Endothelial cell of umbilical vein (primary cell): ENCODE measurements around the gene TEX26. TPM values are rescaled to one million over a fixed set of nuclear protein-coding genes. Genes with fewer than 3 reads are reported as not detected.

Source experiments
- BruUV-seq: library from RNA; stranded (reverse); fragments of 400-500 nt; replicated peaks from 2 replicates; lab custom pipeline; 2021; lab: Mats Ljungman, UMichigan
- CTCF ChIA-PET: fragments of 300-600, 350-600 bp; sonication (Branson Sonifier 250); formaldehyde crosslinking; loops from one replicate; lab custom pipeline; 2021; ENCODE audit warnings: antibody characterized with exemption, inconsistent platforms; lab: Charles Lee
- POLR2A ChIA-PET: fragments of 300-600, 350-600 bp; sonication (Branson Sonifier 250); formaldehyde crosslinking; loops from one replicate; lab custom pipeline; 2021; ENCODE audit warnings: antibody characterized with exemption, inconsistent platforms; lab: Charles Lee
- DNase-seq: peaks from one replicate; pipeline ENCODE4 v3.0.0-alpha.2; 2011; ENCODE audit warnings: low read depth, low spot score
- FAIRE-seq: peaks from 2 replicates; lab custom pipeline; 2011; peaks lifted over from hg19 to GRCh38; lab: Jason Lieb, UNC
- H2AFZ ChIP-seq: 2 replicates; pipeline ENCODE4 v1.6.0; 2012; ENCODE audit warnings: low read depth, low read length, control low read depth, inconsistent platforms
- H3K27ac ChIP-seq: 2 replicates; pipeline ENCODE4 v1.5.1; 2011; ENCODE audit warnings: low read depth, mild to moderate bottlenecking, control low read depth, low read length, moderate library complexity; ENCODE audit not compliant: insufficient read depth
- H3K27me3 ChIP-seq, 2 experiments: 2 replicates each; pipeline versions ENCODE4 v1.6.0 to v1.6.1; 2011; ENCODE audit warnings: low read length in 2 of 2, mixed read lengths in 1 of 2; ENCODE audit not compliant: control insufficient read depth in 2 of 2, insufficient read depth in 2 of 2
- H3K36me3 ChIP-seq, 2 experiments: 2 replicates in 1 of 2; 3 replicates in 1 of 2; pipeline ENCODE4 v1.5.1; 2011; ENCODE audit warnings: low read length in 2 of 2, mild to moderate bottlenecking in 1 of 2, moderate library complexity in 1 of 2; ENCODE audit not compliant: control insufficient read depth in 2 of 2, insufficient read depth in 2 of 2; ENCODE audit errors: extremely low read depth in 1 of 2
- H3K4me1 ChIP-seq: 3 replicates; pipeline ENCODE4 v1.5.1; 2011; ENCODE audit warnings: mild to moderate bottlenecking, low read length; ENCODE audit not compliant: control insufficient read depth, insufficient read depth; ENCODE audit errors: extremely low read depth
- H3K4me2 ChIP-seq: 2 replicates; pipeline ENCODE4 v1.6.1; 2011; ENCODE audit warnings: low read length, control low read depth, mixed read lengths; ENCODE audit not compliant: insufficient read depth
- H3K4me3 ChIP-seq, 3 experiments: fragments of 200-600 bp in 1 of 3; sonication (generic), shearing (Covaris generic) in 1 of 3; replicated peaks in 1 of 3; 2 replicates each; pipeline ENCODE4 v1.5.1; 2011 to 2016; ENCODE audit warnings: control low read depth in 3 of 3, low read length in 3 of 3, mild to moderate bottlenecking in 2 of 3, inconsistent platforms in 1 of 3, low read depth in 1 of 3, moderate library complexity in 1 of 3; ENCODE audit not compliant: insufficient read depth in 1 of 3
- H3K79me2 ChIP-seq: 2 replicates; pipeline ENCODE4 v1.6.0; 2012; ENCODE audit warnings: low read length, inconsistent platforms; ENCODE audit not compliant: control insufficient read depth, insufficient read depth
- H3K9ac ChIP-seq: replicated peaks from 2 replicates; pipeline ENCODE3; 2011; ENCODE audit warnings: low read length, control low read depth; ENCODE audit not compliant: insufficient read depth; ENCODE audit errors: extremely low read depth
- H3K9me1 ChIP-seq: replicated peaks from 3 replicates; pipeline ENCODE4 v1.6.0; 2011; ENCODE audit warnings: mild to moderate bottlenecking, low read length; ENCODE audit not compliant: control insufficient read depth, insufficient read depth; ENCODE audit errors: extremely low read depth
- H3K9me3 ChIP-seq: replicated peaks from 2 replicates; pipeline ENCODE4 v1.5.1; 2012; ENCODE audit warnings: low read length, inconsistent platforms; ENCODE audit not compliant: control insufficient read depth, insufficient read depth
- H4K20me1 ChIP-seq: replicated peaks from 2 replicates; pipeline ENCODE3; 2011; ENCODE audit warnings: mild to moderate bottlenecking, low read length; ENCODE audit not compliant: control insufficient read depth, insufficient read depth; ENCODE audit errors: extremely low read depth
- CTCF ChIP-seq, 2 donors: IDR thresholded peaks; 1 replicate in 1 of 2; 2 replicates in 1 of 2; pipeline ENCODE4 v1.5.1; 2011; ENCODE audit warnings: low read length in 2 of 2, mild to moderate bottlenecking in 2 of 2, moderate library complexity in 2 of 2, control low read depth in 1 of 2, inconsistent platforms in 1 of 2, low read depth in 1 of 2; ENCODE audit not compliant: insufficient read depth in 1 of 2; ENCODE audit errors: extremely low read depth in 1 of 2
- EZH2 ChIP-seq: IDR thresholded peaks from 2 replicates; pipeline ENCODE4 v1.6.1; 2012; ENCODE audit warnings: borderline replicate concordance, low read depth, mild to moderate bottlenecking, moderate library complexity, low read length, inconsistent platforms; ENCODE audit not compliant: severe bottlenecking
- FOS ChIP-seq: IDR thresholded peaks from 2 replicates; pipeline ENCODE4 v1.6.1; 2011; ENCODE audit warnings: mild to moderate bottlenecking, low read length, moderate library complexity, borderline replicate concordance; ENCODE audit not compliant: insufficient read depth
- GATA2 ChIP-seq: IDR thresholded peaks from 2 replicates; pipeline ENCODE4 v1.7.0; 2011; ENCODE audit warnings: low read depth, mild to moderate bottlenecking, moderate library complexity, mixed read lengths, low read length; ENCODE audit not compliant: insufficient read length, insufficient read depth
- JUN ChIP-seq: IDR thresholded peaks from 2 replicates; pipeline ENCODE4 v1.6.1; 2011; ENCODE audit warnings: borderline replicate concordance, low read depth; ENCODE audit not compliant: insufficient read length, insufficient read depth
- MAX ChIP-seq: IDR thresholded peaks from 2 replicates; pipeline ENCODE4 v1.6.1; 2011; ENCODE audit not compliant: insufficient read depth, insufficient read length
- MYC ChIP-seq: IDR thresholded peaks from one replicate; pipeline ENCODE4 v1.6.1; 2011; ENCODE audit warnings: mild to moderate bottlenecking, low read depth, low read length
- POLR2A ChIP-seq: IDR thresholded peaks from 2 replicates; pipeline ENCODE4 v1.6.1; 2012; ENCODE audit warnings: low read depth, mild to moderate bottlenecking, control low read depth, low read length
- POLR2AphosphoS5 ChIP-seq: IDR thresholded peaks from 2 replicates; pipeline ENCODE4 v1.6.1; 2012; ENCODE audit warnings: low read depth, mild to moderate bottlenecking, control low read depth, low read length, moderate library complexity; ENCODE audit not compliant: insufficient read depth
- dilution Hi-C: fragments of 300-500 bp; cut with MboI; formaldehyde crosslinking; loops from one replicate; pipeline ENCODE4 v1.15.0; 2019; ENCODE audit warnings: low sequenced_read_pairs; ENCODE audit not compliant: extremely low pct_ligation_motif_present
- intact Hi-C: fragments of 100-400 bp; cut with micrococcal nuclease; formaldehyde crosslinking; loops from one replicate; pipeline ENCODE4 v1.10.0; 2022
- polyA plus RNA-seq, 4 experiments: library from polyadenylated mRNA; depleted of rRNA in 3 of 4; stranded (reverse) in 3 of 4; unstranded in 1 of 4; fragments of >200 nt; gene quantifications; 2 replicates each; pipeline versions ENCODE4 v1.2.1 to v1.2.3, GENCODE V29; 2011 to 2012; ENCODE audit warnings: missing spikeins in 1 of 4
- total RNA-seq: library from RNA; stranded (reverse); gene quantifications from 2 replicates; pipeline ENCODE4 v1.2.3, GENCODE V29; 2021

The TEX26 gene
- total and polyA plus RNA-seq, 2 donors (not counting 3 experiments of a cell fraction or from before 2014, with no cell fraction given): not detected

- H3K27ac ChIP-seq: no peak overlapping the region
- DNase-seq (no peak), FAIRE-seq (no peak)
- no peaks in the 10 kb centered on the region for H3K36me3 ChIP-seq
- H4K20me1 ChIP-seq: no peaks in the 10 kb centered on the region
- H3K4me1 ChIP-seq: no peaks in the 10 kb centered on the region
- TF ChIP-seq MAX (no peak), JUN (no peak), POLR2AphosphoS5 (no peak)
- BruUV-seq: no TSS peak
- POLR2A ChIA-PET: no interaction called here
- no peak overlapping the region for H3K9ac ChIP-seq
- H3K9me1 ChIP-seq: no peaks in the 10 kb centered on the region
- dilution Hi-C loops: no loop called here
- peaks cover 5 to 9% of the 10 kb centered on the region in 2 experiments for H3K27me3 ChIP-seq
- H3K4me3 ChIP-seq: no peak overlapping the region
- CTCF ChIA-PET: interaction anchor here (1.0 kb wide), 1 partner anchor 228 kb away, joined by 3 read pairs; no protein-coding TSS in a partner anchor
- no peaks in the 10 kb centered on the region for H3K9me3 ChIP-seq
- no peak overlapping the region for H2AFZ ChIP-seq
- no peak overlapping the region for H3K4me2 ChIP-seq
- intact Hi-C loops: no loop called here
- no peaks in the 10 kb centered on the region for H3K79me2 ChIP-seq
Measured at GRCh38 chr13:30971575-30971974, 39.1 kb downstream of the TEX26 start.

GRCh38 chr13:30972888-30973377 lies 40.5 kb downstream of the TEX26 start:
- DNase-seq (no peak), FAIRE-seq (no peak)
- peaks cover 5 to 9% of the 10 kb centered on the region in 2 experiments for H3K27me3 ChIP-seq
- H2AFZ ChIP-seq: no peak overlapping the region
- intact Hi-C loops (no loop called here), dilution Hi-C loops (no loop called here)
- CTCF ChIA-PET: no interaction called here
- POLR2A ChIA-PET: no interaction called here
- H3K9me1 ChIP-seq: no peaks in the 10 kb centered on the region
- BruUV-seq: no TSS peak
- peaks cover 3% of the 10 kb centered on the region for H3K4me1 ChIP-seq
- H3K9me3 ChIP-seq: no peaks in the 10 kb centered on the region
- H3K36me3 ChIP-seq: no peaks in the 10 kb centered on the region
- H3K4me3 ChIP-seq: no peak overlapping the region
- H3K9ac ChIP-seq: no peak overlapping the region
- TF ChIP-seq GATA2: no peak
- no peak for TF ChIP-seq FOS
- TF ChIP-seq MYC: no peak
- no peak for TF ChIP-seq POLR2A
- no peak for TF ChIP-seq POLR2AphosphoS5
- TF ChIP-seq MAX: no peak
- TF ChIP-seq EZH2: no peak
- no peak for TF ChIP-seq JUN
- no peak for TF ChIP-seq CTCF (IDR thresholded peaks at IDR 0.05; ENCODE audit: extremely low read depth in 1 of 2, insufficient read depth in 1 of 2, low read depth in 1 of 2, low read length in 2 of 2)
- no peak overlapping the region for H3K4me2 ChIP-seq
- no peak overlapping the region for H3K27ac ChIP-seq
- H3K79me2 ChIP-seq: no peaks in the 10 kb centered on the region
- no peaks in the 10 kb centered on the region for H4K20me1 ChIP-seq
